HCT116 (cell line): ENCODE results near the gene CAAP1. TPM values are rescaled to one million over a fixed set of nuclear protein-coding genes. Genes with fewer than 3 reads are reported as not detected.

Experiments
- ATAC-seq: fragments of 200-7000 bp; cut with Tn5 transposase; 2 replicates; pipeline ENCODE4 v1.9.1; 2020; ENCODE audit warnings: mild to moderate bottlenecking, moderate library complexity
- BruUV-seq: library from RNA; stranded (reverse); fragments of 400-500 nt; replicated peaks from 2 replicates; lab custom pipeline; 2021; lab: Mats Ljungman, UMichigan
- CTCF ChIA-PET: fragments of 300-600 bp; sonication (Branson Sonifier 250); formaldehyde crosslinking; loops from one replicate; lab custom pipeline; 2021; ENCODE audit warnings: antibody characterized with exemption; lab: Charles Lee
- POLR2A ChIA-PET: fragments of 300-600, 350-600 bp; sonication (Branson Sonifier 250); formaldehyde crosslinking; loops from one replicate; lab custom pipeline; 2021; ENCODE audit warnings: antibody characterized with exemption; lab: Charles Lee
- RAD21 ChIA-PET, 2 experiments: fragments of 300-600 bp; sonication (Branson Sonifier 250); formaldehyde crosslinking; loops; one replicate each; lab custom pipeline; 2023; ENCODE audit warnings: low total read pairs in 2 of 2; ENCODE audit not compliant: uncharacterized antibody in 2 of 2, unreplicated experiment in 2 of 2, low non-redundant PET in 1 of 2; lab: Charles Lee
- DNase-seq: peaks from one replicate; pipeline ENCODE4 v3.0.0-alpha.2; 2010; ENCODE audit warnings: low read depth, low spot score
- H2AFZ ChIP-seq: fragments of 200-600 bp; shearing (Covaris generic), sonication (generic); 2 replicates; pipeline ENCODE4 v1.6.1; 2017; ENCODE audit warnings: low read depth, mixed run types, mixed read lengths, antibody characterized with exemption, low read length; ENCODE audit not compliant: poor library complexity, severe bottlenecking
- H3K27ac ChIP-seq: 2 replicates; pipeline ENCODE4 v1.5.1; 2012; ENCODE audit warnings: low read depth, low read length
- H3K27me3 ChIP-seq: fragments of 200-600 bp; sonication (generic); 2 replicates; pipeline ENCODE4 v1.6.1; 2016; ENCODE audit warnings: mixed run types, low read length, mixed read lengths; ENCODE audit not compliant: insufficient read depth
- H3K36me3 ChIP-seq, 2 experiments: fragments of 200-500 bp in 1 of 2; fragments of 200-600 bp in 1 of 2; sonication (Bioruptor generic) in 1 of 2; sonication (generic) in 1 of 2; 2 replicates each; pipeline versions ENCODE4 v1.5.1 to v1.6.1; 2014 to 2016; ENCODE audit warnings: low read length in 2 of 2, inconsistent platforms in 1 of 2, mixed read lengths in 1 of 2, mixed run types in 1 of 2; ENCODE audit not compliant: insufficient read depth in 2 of 2, control insufficient read depth in 1 of 2
- H3K4me1 ChIP-seq, 2 experiments: fragments of 200-600 bp in 1 of 2; sonication (generic) in 1 of 2; 2 replicates each; pipeline versions ENCODE4 v1.5.1 to v1.6.1; 2012 to 2017; ENCODE audit warnings: low read length in 2 of 2, inconsistent platforms in 1 of 2, mild to moderate bottlenecking in 1 of 2, mixed read lengths in 1 of 2, mixed run types in 1 of 2, moderate library complexity in 1 of 2; ENCODE audit not compliant: insufficient read depth in 2 of 2, control insufficient read depth in 1 of 2
- H3K4me2 ChIP-seq: fragments of 200-600 bp; sonication (generic); 2 replicates; pipeline ENCODE4 v1.6.1; 2017; ENCODE audit warnings: mixed run types, low read length, mixed read lengths
- H3K4me3 ChIP-seq, 2 experiments: fragments of 200-600 bp in 1 of 2; sonication (generic) in 1 of 2; replicated peaks in 1 of 2; 2 replicates each; pipeline ENCODE4 v1.5.1; 2011 to 2016; ENCODE audit warnings: low read length in 2 of 2, control low read depth in 1 of 2, low read depth in 1 of 2, mild to moderate bottlenecking in 1 of 2, mixed read lengths in 1 of 2, mixed run types in 1 of 2
- H3K79me2 ChIP-seq: fragments of 200-600 bp; sonication (generic); 2 replicates; pipeline ENCODE4 v1.6.1; 2017; ENCODE audit warnings: mild to moderate bottlenecking, mixed run types, low read length, moderate library complexity, mixed read lengths; ENCODE audit not compliant: insufficient read depth
- H3K9ac ChIP-seq: fragments of 200-600 bp; sonication (generic); 2 replicates; pipeline ENCODE4 v1.6.1; 2016; ENCODE audit warnings: low read length, mixed read lengths
- H3K9me2 ChIP-seq: fragments of 200-600 bp; sonication (generic), shearing (Covaris generic); 2 replicates; pipeline ENCODE4 v1.6.1; 2017; ENCODE audit warnings: mixed run types, mild to moderate bottlenecking, moderate library complexity; ENCODE audit not compliant: insufficient read depth
- H3K9me3 ChIP-seq, 2 experiments: fragments of 200-500 bp in 1 of 2; fragments of 200-600 bp in 1 of 2; sonication (Bioruptor generic) in 1 of 2; sonication (generic) in 1 of 2; 2 replicates each; pipeline ENCODE4 v1.6.1; 2014 to 2017; ENCODE audit warnings: low read length in 2 of 2, mixed read lengths in 2 of 2, inconsistent platforms in 1 of 2, low read depth in 1 of 2, mild to moderate bottlenecking in 1 of 2, mixed run types in 1 of 2, moderate library complexity in 1 of 2; ENCODE audit not compliant: control insufficient read depth in 1 of 2, insufficient read depth in 1 of 2
- H4K20me1 ChIP-seq: fragments of 200-600 bp; sonication (generic), shearing (Covaris generic); 2 replicates; pipeline ENCODE4 v1.6.1; 2017; ENCODE audit warnings: mixed run types, mild to moderate bottlenecking, moderate library complexity; ENCODE audit not compliant: insufficient read depth
- ELF1 ChIP-seq: IDR thresholded peaks from 2 replicates; pipeline ENCODE4 v1.6.1; 2012; ENCODE audit warnings: low read depth, borderline replicate concordance
- EZH2phosphoT487 ChIP-seq: fragments of 200-600 bp; IDR thresholded peaks from 2 replicates; pipeline ENCODE4 v1.6.1; 2018; ENCODE audit warnings: antibody characterized with exemption, borderline replicate concordance
- FOSL1 ChIP-seq: IDR thresholded peaks from 2 replicates; pipeline ENCODE4 v1.6.1; 2012; ENCODE audit warnings: low read depth
- JUND ChIP-seq: IDR thresholded peaks from 2 replicates; pipeline ENCODE4 v1.6.1; 2012
- MAX ChIP-seq: IDR thresholded peaks from 2 replicates; pipeline ENCODE4 v1.6.1; 2012
- POLR2AphosphoS5 ChIP-seq: IDR thresholded peaks from 2 replicates; pipeline ENCODE4 v1.6.1; 2011; ENCODE audit warnings: mild to moderate bottlenecking, low read depth, low read length, moderate library complexity
- SIN3A ChIP-seq: IDR thresholded peaks from 2 replicates; pipeline ENCODE4 v1.6.1; 2012; ENCODE audit warnings: low read depth
- YY1 ChIP-seq: IDR thresholded peaks from 2 replicates; pipeline ENCODE4 v1.6.1; 2011; ENCODE audit warnings: low read length, low read depth, moderate library complexity, mild to moderate bottlenecking; ENCODE audit not compliant: insufficient replicate concordance; ENCODE audit errors: extremely low read depth
- ZBTB33 ChIP-seq: IDR thresholded peaks from 2 replicates; pipeline ENCODE4 v1.6.1; 2011; ENCODE audit warnings: mild to moderate bottlenecking, low read length, moderate library complexity; ENCODE audit not compliant: insufficient replicate concordance; ENCODE audit errors: extremely low read depth
- ZNF274 ChIP-seq: fragments of 200-500 bp; sonication (Bioruptor generic); IDR thresholded peaks from 2 replicates; pipeline ENCODE4 v1.6.1; 2014; ENCODE audit warnings: mild to moderate bottlenecking, low read depth, low read length, inconsistent platforms
- intact Hi-C: fragments of 100-400 bp; cut with micrococcal nuclease; formaldehyde crosslinking; loops from 2 replicates; pipeline ENCODE4 v1.10.0; 2022
- total RNA-seq: library from RNA; stranded (reverse); gene quantifications from one replicate; pipeline ENCODE4 v1.2.1, GENCODE V29; 2021; ENCODE audit not compliant: unreplicated experiment
- TF ChIP-seq, protein P1 (sequence below): IDR thresholded peaks from 2 replicates; pipeline ENCODE4 v1.6.1; 2012
- TF ChIP-seq, protein P2 (sequence below), 3 experiments: fragments of 200-600 bp in 1 of 3; sonication (generic) in 1 of 3; IDR thresholded peaks in 2 of 3; conservative IDR thresholded peaks in 1 of 3; 2 replicates each; pipeline ENCODE4 v1.5.1; 2012 to 2017; ENCODE audit warnings: low read depth in 2 of 3, low read length in 2 of 3, antibody characterized with exemption in 1 of 3, borderline replicate concordance in 1 of 3, control low read depth in 1 of 3, mild to moderate bottlenecking in 1 of 3, mixed read lengths in 1 of 3, mixed run types in 1 of 3, moderate library complexity in 1 of 3; ENCODE audit not compliant: insufficient read depth in 1 of 3

Gene CAAP1
- total RNA-seq, 1 experiment from 2014 or later: 19.1 TPM

DNA sequence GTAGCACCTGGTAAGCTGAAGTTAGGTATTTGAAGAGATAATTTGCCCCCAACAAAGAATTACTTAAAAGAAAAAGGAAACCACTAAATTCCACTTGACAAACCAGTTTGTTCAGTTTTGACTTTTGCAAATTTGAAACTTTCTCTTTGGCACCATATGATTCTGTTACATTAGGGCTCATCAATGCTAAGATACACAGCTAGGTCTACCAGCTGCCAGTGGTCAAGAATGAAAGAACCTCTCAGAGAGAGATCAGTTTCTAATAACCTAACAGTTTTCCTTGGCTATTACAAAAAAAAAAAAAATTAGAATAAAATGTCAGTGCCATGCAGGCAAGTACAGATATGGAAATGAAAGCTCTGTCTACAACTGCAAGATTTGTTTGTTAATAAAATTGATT, 92.3 kb downstream of the CAAP1 start:
- H3K27ac ChIP-seq: no peak overlapping the region
- no peak overlapping the region for H2AFZ ChIP-seq
- no peaks in the 10 kb centered on the region for H4K20me1 ChIP-seq
- ATAC-seq (no peak), DNase-seq (no peak)
- CTCF ChIA-PET: no interaction called here
- H3K4me2 ChIP-seq: no peak overlapping the region
- H3K4me3 ChIP-seq: no peak overlapping the region
- RAD21 ChIA-PET: no interaction called here
- no peaks in the 10 kb centered on the region for H3K36me3 ChIP-seq
- H3K9me2 ChIP-seq: no peaks in the 10 kb centered on the region
- no peaks in the 10 kb centered on the region for H3K9me3 ChIP-seq
- no TSS peak for BruUV-seq
- TF ChIP-seq POLR2AphosphoS5 (no peak), JUND (no peak), ELF1 (no peak), MAX (no peak), FOSL1 (no peak), ZNF274 (no peak), ZBTB33 (no peak), EZH2phosphoT487 (no peak), SIN3A (no peak), YY1 (no peak)
- TF ChIP-seq, protein P1, sequence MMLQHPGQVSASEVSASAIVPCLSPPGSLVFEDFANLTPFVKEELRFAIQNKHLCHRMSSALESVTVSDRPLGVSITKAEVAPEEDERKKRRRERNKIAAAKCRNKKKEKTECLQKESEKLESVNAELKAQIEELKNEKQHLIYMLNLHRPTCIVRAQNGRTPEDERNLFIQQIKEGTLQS: no peak
- TF ChIP-seq, protein P2, sequence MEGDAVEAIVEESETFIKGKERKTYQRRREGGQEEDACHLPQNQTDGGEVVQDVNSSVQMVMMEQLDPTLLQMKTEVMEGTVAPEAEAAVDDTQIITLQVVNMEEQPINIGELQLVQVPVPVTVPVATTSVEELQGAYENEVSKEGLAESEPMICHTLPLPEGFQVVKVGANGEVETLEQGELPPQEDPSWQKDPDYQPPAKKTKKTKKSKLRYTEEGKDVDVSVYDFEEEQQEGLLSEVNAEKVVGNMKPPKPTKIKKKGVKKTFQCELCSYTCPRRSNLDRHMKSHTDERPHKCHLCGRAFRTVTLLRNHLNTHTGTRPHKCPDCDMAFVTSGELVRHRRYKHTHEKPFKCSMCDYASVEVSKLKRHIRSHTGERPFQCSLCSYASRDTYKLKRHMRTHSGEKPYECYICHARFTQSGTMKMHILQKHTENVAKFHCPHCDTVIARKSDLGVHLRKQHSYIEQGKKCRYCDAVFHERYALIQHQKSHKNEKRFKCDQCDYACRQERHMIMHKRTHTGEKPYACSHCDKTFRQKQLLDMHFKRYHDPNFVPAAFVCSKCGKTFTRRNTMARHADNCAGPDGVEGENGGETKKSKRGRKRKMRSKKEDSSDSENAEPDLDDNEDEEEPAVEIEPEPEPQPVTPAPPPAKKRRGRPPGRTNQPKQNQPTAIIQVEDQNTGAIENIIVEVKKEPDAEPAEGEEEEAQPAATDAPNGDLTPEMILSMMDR (IDR thresholded peaks at IDR 0.05 in 2 of 3, conservative IDR thresholded peaks at IDR 0.05 in 1 of 3; ENCODE audit: borderline replicate concordance in 1 of 3, insufficient read depth in 1 of 3, low read depth in 2 of 3, low read length in 2 of 3): no peak
- intact Hi-C loops: loop anchor here (10.0 kb wide), 1 partner anchor 56 kb away; no protein-coding TSS in a partner anchor
- H3K27me3 ChIP-seq: no peaks in the 10 kb centered on the region
- no peak overlapping the region for H3K9ac ChIP-seq
- no peaks in the 10 kb centered on the region for H3K4me1 ChIP-seq
- POLR2A ChIA-PET: no interaction called here
- H3K79me2 ChIP-seq: no peaks in the 10 kb centered on the region
